GM13976 (cell line): ENCODE results near the gene GREB1.

Experiments
- DNase-seq: peaks from one replicate; pipeline ENCODE4 v3.0.0; 2012; ENCODE audit warnings: low spot score
- CTCF ChIP-seq: IDR thresholded peaks from 2 replicates; pipeline ENCODE4 v1.5.1; 2012; ENCODE audit warnings: borderline replicate concordance, mild to moderate bottlenecking; ENCODE audit not compliant: insufficient read depth; ENCODE audit errors: extremely low read depth, missing control alignments, control extremely low read depth
- in situ Hi-C: fragments of 300-500 bp; cut with MboI; formaldehyde crosslinking; loops from one replicate; pipeline ENCODE4 v1.12.0; 2022; ENCODE audit warnings: low sequenced_read_pairs, mixed read lengths, inconsistent platforms; ENCODE audit not compliant: unreplicated experiment

Gene GREB1

DNA sequence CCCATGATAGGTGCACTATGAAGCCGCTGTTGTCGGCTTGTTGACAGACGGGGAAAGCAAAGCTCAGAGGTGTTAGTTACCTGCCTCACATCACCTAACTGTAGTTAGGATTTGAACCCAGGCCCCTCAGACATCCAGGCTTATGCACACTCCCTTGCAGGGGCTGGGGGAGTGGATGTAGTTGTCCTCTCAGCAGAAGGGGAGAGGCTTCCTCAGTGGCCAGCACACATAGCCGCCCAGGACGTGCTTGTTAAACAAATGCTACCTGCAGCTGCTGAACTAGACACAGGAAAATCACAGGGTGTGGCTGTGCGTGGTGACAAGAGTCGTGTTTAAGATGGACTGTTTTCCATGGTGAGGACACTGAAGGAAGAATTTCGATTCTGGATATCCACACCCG is 39.2 kb downstream of the GREB1 start:
- no peak for TF ChIP-seq CTCF
- DNase-seq = no peak
- in situ Hi-C loops = no loop called here

DNA sequence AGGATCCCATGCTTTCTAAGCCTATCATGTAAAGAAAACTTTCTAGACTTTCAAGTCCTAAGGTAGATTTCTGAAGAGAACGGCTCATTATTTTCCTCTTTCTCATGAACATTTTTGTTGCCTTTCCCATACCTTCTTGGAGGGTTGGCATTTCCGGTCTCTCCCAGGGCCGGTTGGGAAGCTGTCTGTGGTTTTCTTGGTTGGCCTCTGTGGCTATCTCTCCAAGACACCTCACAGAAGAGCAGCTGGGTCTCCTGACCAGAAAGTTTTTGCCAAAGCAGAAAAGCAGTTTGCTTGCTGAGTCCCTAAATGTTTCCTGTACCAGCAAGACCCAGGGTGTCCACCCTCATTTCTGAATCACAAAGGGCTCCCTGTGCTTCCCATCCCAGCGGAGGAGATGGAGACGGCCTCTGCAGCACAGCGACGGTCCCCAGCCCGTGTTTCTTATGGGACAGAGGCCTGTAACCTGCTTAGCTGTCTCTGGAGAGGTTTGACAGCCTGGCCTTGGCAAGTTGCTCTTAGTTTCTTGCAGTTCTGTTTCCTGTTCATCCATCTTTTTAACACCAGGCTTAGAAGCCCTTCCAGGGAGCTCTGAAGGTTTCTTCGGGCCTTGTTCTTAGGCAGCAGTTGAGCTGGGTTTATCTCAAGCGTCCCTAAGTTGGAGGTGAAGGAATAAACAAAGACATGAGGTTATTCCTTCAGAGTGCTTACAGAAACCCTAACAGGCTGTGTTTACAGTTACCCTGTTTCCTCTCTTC is 39.8 kb downstream of the GREB1 start:
- TF ChIP-seq CTCF = no peak
- DNase-seq = no peak
- in situ Hi-C loops = no loop called here

DNA sequence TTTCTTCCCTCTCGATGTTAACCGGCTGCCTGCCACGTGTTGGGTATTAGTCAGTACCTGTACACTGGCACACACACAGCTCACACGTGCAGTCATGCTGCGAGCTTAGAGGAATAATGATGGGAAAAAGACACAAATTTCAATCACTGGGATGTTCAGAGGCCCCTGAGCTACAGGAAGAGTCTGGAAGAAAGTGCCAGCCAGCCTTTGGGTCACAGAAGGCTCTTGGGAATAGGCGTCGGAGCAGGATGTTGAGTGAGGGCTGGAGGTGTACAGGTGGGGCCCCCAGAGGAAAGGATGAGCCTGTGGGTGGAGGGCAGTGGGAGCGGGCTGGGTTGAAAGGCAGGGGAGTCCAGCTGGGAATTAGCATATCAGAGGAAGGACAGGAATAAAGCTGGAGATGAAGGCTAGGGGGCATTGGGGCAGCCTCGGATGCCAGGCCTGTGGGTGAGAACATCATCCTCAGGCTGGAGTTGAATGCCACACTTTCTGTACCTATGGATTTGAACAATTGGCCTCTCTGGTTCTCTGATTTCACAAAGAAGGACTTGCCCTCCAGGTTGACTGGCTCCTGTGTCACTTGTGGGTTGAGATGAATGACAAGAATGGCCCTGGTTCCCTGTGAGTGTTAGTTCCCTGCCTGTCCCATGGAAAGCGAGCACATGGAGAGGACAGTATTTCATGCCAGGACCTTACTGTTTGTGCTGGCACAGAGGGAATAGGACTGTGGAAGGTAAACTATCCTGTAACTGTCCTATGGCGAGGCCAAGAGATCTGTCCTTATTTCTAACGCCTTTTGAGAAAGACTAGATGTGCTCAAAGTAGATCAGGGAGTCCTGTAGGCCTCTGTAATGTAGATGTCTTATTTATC is 40.6 kb downstream of the GREB1 start:
- in situ Hi-C loops = loop anchor here (25.0 kb wide), 1 partner anchor 737 kb away; no protein-coding TSS in a partner anchor
- no peak for TF ChIP-seq CTCF
- DNase-seq = no peak

GRCh38 chr2:11576398-11576797 is 42.6 kb downstream of the GREB1 start:
- DNase-seq = no peak
- in situ Hi-C loops = loop anchor here (25.0 kb wide), 1 partner anchor 739 kb away; no protein-coding TSS in a partner anchor
- no peak for TF ChIP-seq CTCF

- DNase-seq = no peak
- in situ Hi-C loops = loop anchor here (25.0 kb wide), 1 partner anchor 740 kb away; no protein-coding TSS in a partner anchor
- no peak for TF ChIP-seq CTCF
Measured at GRCh38 chr2:11577101-11577883, 43.4 kb downstream of the GREB1 start.
